ENCODE results near the gene EGF.

GRCh38 chr4:109996526-109996925 lies 83.8 kb downstream of the EGF start:
- TF ChIP-seq, protein P1, sequence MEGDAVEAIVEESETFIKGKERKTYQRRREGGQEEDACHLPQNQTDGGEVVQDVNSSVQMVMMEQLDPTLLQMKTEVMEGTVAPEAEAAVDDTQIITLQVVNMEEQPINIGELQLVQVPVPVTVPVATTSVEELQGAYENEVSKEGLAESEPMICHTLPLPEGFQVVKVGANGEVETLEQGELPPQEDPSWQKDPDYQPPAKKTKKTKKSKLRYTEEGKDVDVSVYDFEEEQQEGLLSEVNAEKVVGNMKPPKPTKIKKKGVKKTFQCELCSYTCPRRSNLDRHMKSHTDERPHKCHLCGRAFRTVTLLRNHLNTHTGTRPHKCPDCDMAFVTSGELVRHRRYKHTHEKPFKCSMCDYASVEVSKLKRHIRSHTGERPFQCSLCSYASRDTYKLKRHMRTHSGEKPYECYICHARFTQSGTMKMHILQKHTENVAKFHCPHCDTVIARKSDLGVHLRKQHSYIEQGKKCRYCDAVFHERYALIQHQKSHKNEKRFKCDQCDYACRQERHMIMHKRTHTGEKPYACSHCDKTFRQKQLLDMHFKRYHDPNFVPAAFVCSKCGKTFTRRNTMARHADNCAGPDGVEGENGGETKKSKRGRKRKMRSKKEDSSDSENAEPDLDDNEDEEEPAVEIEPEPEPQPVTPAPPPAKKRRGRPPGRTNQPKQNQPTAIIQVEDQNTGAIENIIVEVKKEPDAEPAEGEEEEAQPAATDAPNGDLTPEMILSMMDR (IDR thresholded peaks at IDR 0.05; ENCODE audit: poor library complexity, severe bottlenecking), result no peak
- no peak for TF ChIP-seq EZH2 (IDR thresholded peaks at IDR 0.05; ENCODE audit: borderline replicate concordance, insufficient read depth, low read length, poor library complexity, severe bottlenecking)
- no peak for TF ChIP-seq MXI1 (conservative IDR thresholded peaks at IDR 0.05; ENCODE audit: poor library complexity, severe bottlenecking)
